NT2/D1 (cell line): ENCODE measurements around the gene DAPK1.

Experiments used
- DNase-seq: peaks from one replicate; pipeline ENCODE4 v3.0.0-alpha.2; 2011; ENCODE audit warnings: low read depth, low spot score
- H3K27me3 ChIP-seq: 2 replicates; pipeline ENCODE4 v1.6.0; 2011; ENCODE audit warnings: mild to moderate bottlenecking; ENCODE audit not compliant: insufficient read length, insufficient read depth
- H3K36me3 ChIP-seq: 2 replicates; pipeline ENCODE4 v1.6.1; 2011; ENCODE audit warnings: mild to moderate bottlenecking, low read length, mixed read lengths; ENCODE audit not compliant: insufficient read depth, insufficient read length
- H3K4me1 ChIP-seq: 2 replicates; pipeline ENCODE4 v1.5.1; 2011; ENCODE audit not compliant: insufficient read depth, insufficient read length
- H3K4me3 ChIP-seq: 2 replicates; pipeline ENCODE4 v1.5.1; 2011; ENCODE audit warnings: low read depth; ENCODE audit not compliant: insufficient read length
- H3K9ac ChIP-seq: 2 replicates; pipeline ENCODE4 v1.6.0; 2011; ENCODE audit warnings: low read depth; ENCODE audit not compliant: insufficient read length
- H3K9me3 ChIP-seq: 2 replicates; pipeline ENCODE4 v1.5.1; 2011; ENCODE audit warnings: mild to moderate bottlenecking, low read length; ENCODE audit not compliant: insufficient read depth
- SUZ12 ChIP-seq: IDR thresholded peaks from 2 replicates; pipeline ENCODE4 v1.6.1; 2011; ENCODE audit not compliant: insufficient read length, insufficient read depth; ENCODE audit errors: extremely low read depth
- YY1 ChIP-seq: IDR thresholded peaks from 2 replicates; pipeline ENCODE4 v1.6.1; 2011; ENCODE audit not compliant: insufficient read length, insufficient read depth
- ZNF274 ChIP-seq: IDR thresholded peaks from 2 replicates; pipeline ENCODE4 v1.6.1; 2011; ENCODE audit warnings: mild to moderate bottlenecking, low read depth, low read length

DAPK1 gene

GRCh38 chr9:87714819-87715218, 217.2 kb downstream of the DAPK1 start:
- no peak for DNase-seq

GRCh38 chr9:87716141-87716540, 218.5 kb downstream of the DAPK1 start:
- no peak for TF ChIP-seq ZNF274
- TF ChIP-seq YY1, result no peak
- H3K9ac ChIP-seq, result no peak overlapping the region
- no peak for DNase-seq
- peaks cover 10% of the 10 kb centered on the region for H3K27me3 ChIP-seq
- H3K9me3 ChIP-seq, result no peaks in the 10 kb centered on the region
- H3K4me1 ChIP-seq, result no peaks in the 10 kb centered on the region
- no peak overlapping the region for H3K4me3 ChIP-seq
- H3K36me3 ChIP-seq, result no peaks in the 10 kb centered on the region

More at GRCh38 chr9:87714819-87715218, 217.2 kb downstream of the DAPK1 start:
- Histone ChIP-seq H3K27me3 (peaks cover 8% of the 10 kb centered on the region), H3K4me3 (no peak overlapping the region), H3K9me3 (no peaks in the 10 kb centered on the region), H3K4me1 (no peaks in the 10 kb centered on the region), H3K36me3 (peaks cover 2% of the 10 kb centered on the region), H3K9ac (no peak overlapping the region)
- TF ChIP-seq YY1 (no peak), ZNF274 (no peak), SUZ12 (no peak)

DNA sequence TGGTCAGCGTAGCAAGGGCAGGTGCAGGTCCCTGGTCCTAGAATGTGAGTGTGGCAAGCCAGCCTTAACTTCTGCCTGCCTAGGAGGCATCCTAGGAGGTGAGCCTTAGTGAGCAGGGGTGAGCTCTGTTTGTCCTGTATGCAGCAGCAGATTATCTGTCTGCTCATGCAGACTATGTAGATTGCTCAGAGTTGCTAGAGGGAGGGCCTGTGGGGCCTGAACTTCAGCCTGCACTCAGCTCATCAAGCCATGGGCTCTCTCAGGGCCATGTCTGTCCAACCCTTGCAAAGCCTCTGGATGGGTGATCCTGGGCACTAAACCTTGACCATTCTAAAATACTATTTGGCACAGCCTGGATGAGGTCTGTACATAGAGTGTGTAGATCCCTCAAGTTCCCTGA, 219.8 kb downstream of the DAPK1 start:
- Histone ChIP-seq H3K4me3 (no peak overlapping the region), H3K27me3 (peaks cover 10% of the 10 kb centered on the region), H3K36me3 (no peaks in the 10 kb centered on the region), H3K9ac (no peak overlapping the region), H3K4me1 (no peaks in the 10 kb centered on the region), H3K9me3 (no peaks in the 10 kb centered on the region)
- DNase-seq, result no peak
- TF ChIP-seq YY1, result no peak
- TF ChIP-seq SUZ12, result no peak
- no peak for TF ChIP-seq ZNF274

- Histone ChIP-seq H3K36me3 (no peaks in the 10 kb centered on the region), H3K9ac (no peak overlapping the region), H3K9me3 (no peaks in the 10 kb centered on the region), H3K27me3 (peaks cover 10% of the 10 kb centered on the region), H3K4me3 (no peak overlapping the region), H3K4me1 (no peaks in the 10 kb centered on the region)
- no peak for DNase-seq
- no peak for TF ChIP-seq YY1
- TF ChIP-seq SUZ12, result no peak
- TF ChIP-seq ZNF274, result no peak
Observed at GRCh38 chr9:87718231-87718630, 220.6 kb downstream of the DAPK1 start.

GRCh38 chr9:87718852-87719612, 221.4 kb downstream of the DAPK1 start:
- H3K27me3 ChIP-seq, result peaks cover 10% of the 10 kb centered on the region
- no peaks in the 10 kb centered on the region for H3K36me3 ChIP-seq
- H3K4me1 ChIP-seq, result no peaks in the 10 kb centered on the region
- no peak overlapping the region for H3K9ac ChIP-seq
- no peak for TF ChIP-seq YY1
- TF ChIP-seq ZNF274, result no peak
- no peak for TF ChIP-seq SUZ12
- no peak for DNase-seq
- H3K9me3 ChIP-seq, result no peaks in the 10 kb centered on the region
- H3K4me3 ChIP-seq, result no peak overlapping the region

DNA sequence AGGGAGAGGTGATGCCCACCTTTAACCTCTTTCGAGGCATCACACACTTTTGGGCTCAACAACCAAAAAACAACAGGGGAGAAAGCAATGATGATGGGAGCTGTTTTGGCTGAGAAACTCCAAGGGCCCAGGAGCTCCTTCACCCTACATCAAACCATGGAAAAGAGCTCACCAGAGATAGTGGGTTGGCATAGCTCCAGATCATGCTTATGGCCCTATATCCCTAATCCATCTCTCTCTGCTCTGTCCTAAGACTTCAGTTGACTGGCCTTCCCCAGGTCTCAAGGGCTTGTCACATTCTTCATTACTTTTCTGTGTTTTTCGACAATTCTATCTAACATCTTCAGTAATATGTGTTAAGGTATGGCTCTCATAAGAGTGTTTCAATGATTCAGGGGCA, 222.5 kb downstream of the DAPK1 start:
- no peaks in the 10 kb centered on the region for H3K9me3 ChIP-seq
- H3K36me3 ChIP-seq, result no peaks in the 10 kb centered on the region
- DNase-seq, result no peak
- no peak for TF ChIP-seq ZNF274
- TF ChIP-seq YY1, result no peak
- no peak for TF ChIP-seq SUZ12
- no peak overlapping the region for H3K9ac ChIP-seq
- peaks cover 18% of the 10 kb centered on the region for H3K27me3 ChIP-seq
- H3K4me3 ChIP-seq, result no peak overlapping the region
- H3K4me1 ChIP-seq, result no peaks in the 10 kb centered on the region

- no peak overlapping the region for H3K4me3 ChIP-seq
- DNase-seq, result no peak
- no peaks in the 10 kb centered on the region for H3K9me3 ChIP-seq
- peaks cover 23% of the 10 kb centered on the region for H3K27me3 ChIP-seq
- TF ChIP-seq SUZ12, result no peak
- no peak for TF ChIP-seq ZNF274
- no peak for TF ChIP-seq YY1
- H3K4me1 ChIP-seq, result no peaks in the 10 kb centered on the region
- H3K9ac ChIP-seq, result no peak overlapping the region
- H3K36me3 ChIP-seq, result peaks cover under 1% of the 10 kb centered on the region
Observed at GRCh38 chr9:87722393-87723088, 224.9 kb downstream of the DAPK1 start.
